ENCODE data around the gene U2AF2. TPM values are rescaled to one million over a fixed set of nuclear protein-coding genes. Genes with fewer than 3 reads are reported as not detected.

The U2AF2 gene
- total and polyA plus RNA-seq, 2 of the 4 experiments (the other 2 are of a cell fraction), result 120 to 260 TPM

Small RNA genes lying within 50 kb of the gene (microRNA-seq; reads per million reads assigned to microRNA genes)
- not detected for gene AC010525.2 (ENCODE audit: insufficient read depth, insufficient read length)

Small RNA genes lying within 50 kb of the gene (small RNA-seq; reads per million reads assigned to genes)
- 0 reads per million in 5 experiments for gene AC010525.2

Other genes starting within 250 kb of the U2AF2 start
- 69.5 and 74.4 TPM in 2 replicates for gene UBE2S, start 247.2 kb upstream of the U2AF2 start, total RNA-seq (2012; rRNA removed)
- gene UBE2S, start 247.2 kb upstream of the U2AF2 start, polyA plus RNA-seq (2012; rRNA removed), result 104 and 177 TPM in 2 replicates
- not detected in 2 replicates for gene SHISA7, start 211.7 kb upstream of the U2AF2 start, total RNA-seq (2012; rRNA removed)
- 0.03 TPM in 1 of 2 replicates, not detected in the other for gene SHISA7, start 211.7 kb upstream of the U2AF2 start, polyA plus RNA-seq (2012; rRNA removed)
- 46.7 and 56.1 TPM in 2 replicates for gene ISOC2, start 193.4 kb upstream of the U2AF2 start, total RNA-seq (2012; rRNA removed)
- 82.1 and 119 TPM in 2 replicates for gene ISOC2, start 193.4 kb upstream of the U2AF2 start, polyA plus RNA-seq (2012; rRNA removed)
- gene C19orf85, start 190.3 kb upstream of the U2AF2 start, total RNA-seq (2012; rRNA removed), result not detected in 2 replicates
- gene C19orf85, start 190.3 kb upstream of the U2AF2 start, polyA plus RNA-seq (2012; rRNA removed), result not detected in 2 replicates
- 0.18 and 0.28 TPM in 2 replicates for gene ZNF628, start 178.4 kb upstream of the U2AF2 start, total RNA-seq (2012; rRNA removed)
- gene ZNF628, start 178.4 kb upstream of the U2AF2 start, polyA plus RNA-seq (2012; rRNA removed), result 1.9 and 2.6 TPM in 2 replicates
- 4.3 and 7.2 TPM in 2 replicates for gene NAT14, start 169.8 kb upstream of the U2AF2 start, total RNA-seq (2012; rRNA removed)
- gene NAT14, start 169.8 kb upstream of the U2AF2 start, polyA plus RNA-seq (2012; rRNA removed), result 40.9 and 41.2 TPM in 2 replicates
- 1.4 and 1.7 TPM in 2 replicates for gene SSC5D, start 166.6 kb upstream of the U2AF2 start, total RNA-seq (2012; rRNA removed)
- gene SSC5D, start 166.6 kb upstream of the U2AF2 start, polyA plus RNA-seq (2012; rRNA removed), result 14.1 and 19.1 TPM in 2 replicates
- not detected in 2 replicates for gene SBK2, start 117.9 kb upstream of the U2AF2 start, total RNA-seq (2012; rRNA removed)
- gene SBK2, start 117.9 kb upstream of the U2AF2 start, polyA plus RNA-seq (2012; rRNA removed), result 0.30 and 0.48 TPM in 2 replicates
- 0.18 TPM in 1 of 2 replicates, not detected in the other for gene SBK3, start 109.5 kb upstream of the U2AF2 start, total RNA-seq (2012; rRNA removed)
- gene SBK3, start 109.5 kb upstream of the U2AF2 start, polyA plus RNA-seq (2012; rRNA removed), result 0.05 and 0.16 TPM in 2 replicates
- gene ZNF579, start 74.2 kb upstream of the U2AF2 start, total RNA-seq (2012; rRNA removed), result 0.54 and 0.83 TPM in 2 replicates
- gene ZNF579, start 74.2 kb upstream of the U2AF2 start, polyA plus RNA-seq (2012; rRNA removed), result 9.0 and 10.7 TPM in 2 replicates
- 0.83 and 1.3 TPM in 2 replicates for gene FIZ1, start 55.5 kb upstream of the U2AF2 start, total RNA-seq (2012; rRNA removed)
- gene FIZ1, start 55.5 kb upstream of the U2AF2 start, polyA plus RNA-seq (2012; rRNA removed), result 5.5 and 5.9 TPM in 2 replicates
- 2.3 and 2.8 TPM in 2 replicates for gene ZNF524, start 54.7 kb upstream of the U2AF2 start, total RNA-seq (2012; rRNA removed)
- 6.6 and 8.0 TPM in 2 replicates for gene ZNF524, start 54.7 kb upstream of the U2AF2 start, polyA plus RNA-seq (2012; rRNA removed)
- gene ZNF865, start 49.4 kb upstream of the U2AF2 start, total RNA-seq (2012; rRNA removed), result under 0.01 TPM in 2 replicates
- 4.6 and 6.3 TPM in 2 replicates for gene ZNF865, start 49.4 kb upstream of the U2AF2 start, polyA plus RNA-seq (2012; rRNA removed)
- 2.5 TPM in 2 replicates for gene ZNF784, start 30.5 kb upstream of the U2AF2 start, total RNA-seq (2012; rRNA removed)
- gene ZNF784, start 30.5 kb upstream of the U2AF2 start, polyA plus RNA-seq (2012; rRNA removed), result 3.7 and 4.1 TPM in 2 replicates
- 1.4 and 1.7 TPM in 2 replicates for gene ZNF580, start 14.0 kb upstream of the U2AF2 start, total RNA-seq (2012; rRNA removed)
- gene ZNF580, start 14.0 kb upstream of the U2AF2 start, polyA plus RNA-seq (2012; rRNA removed), result 36.9 and 44.4 TPM in 2 replicates
- gene ZNF581, start 11.4 kb upstream of the U2AF2 start, total RNA-seq (2012; rRNA removed), result 9.7 and 10.0 TPM in 2 replicates
- 21.9 and 24.5 TPM in 2 replicates for gene ZNF581, start 11.4 kb upstream of the U2AF2 start, polyA plus RNA-seq (2012; rRNA removed)
- 2.2 and 2.3 TPM in 2 replicates for gene CCDC106, start 6.8 kb upstream of the U2AF2 start, total RNA-seq (2012; rRNA removed)
- 13.6 and 15.0 TPM in 2 replicates for gene CCDC106, start 6.8 kb upstream of the U2AF2 start, polyA plus RNA-seq (2012; rRNA removed)
- gene EPN1, start 20.2 kb downstream of the U2AF2 start, total RNA-seq (2012; rRNA removed), result 19.0 and 21.9 TPM in 2 replicates
- 122 and 127 TPM in 2 replicates for gene EPN1, start 20.2 kb downstream of the U2AF2 start, polyA plus RNA-seq (2012; rRNA removed)
- not detected in 2 replicates for gene NLRP9, start 83.4 kb downstream of the U2AF2 start, total RNA-seq (2012; rRNA removed)
- not detected in 2 replicates for gene NLRP9, start 83.4 kb downstream of the U2AF2 start, polyA plus RNA-seq (2012; rRNA removed)
- gene RFPL4A, start 104.1 kb downstream of the U2AF2 start, total RNA-seq (2012; rRNA removed), result not detected in 2 replicates
- 0.07 TPM in 1 of 2 replicates, not detected in the other for gene RFPL4A, start 104.1 kb downstream of the U2AF2 start, polyA plus RNA-seq (2012; rRNA removed)
- not detected in 2 replicates for gene RFPL4AL1, start 114.1 kb downstream of the U2AF2 start, total RNA-seq (2012; rRNA removed)
- gene RFPL4AL1, start 114.1 kb downstream of the U2AF2 start, polyA plus RNA-seq (2012; rRNA removed), result not detected in 2 replicates
- gene NLRP11, start 177.0 kb downstream of the U2AF2 start, total RNA-seq (2012; rRNA removed), result not detected in 2 replicates
- gene NLRP11, start 177.0 kb downstream of the U2AF2 start, polyA plus RNA-seq (2012; rRNA removed), result not detected in 2 replicates
- not detected in 2 replicates for gene NLRP4, start 181.5 kb downstream of the U2AF2 start, total RNA-seq (2012; rRNA removed)
- not detected in 2 replicates for gene NLRP4, start 181.5 kb downstream of the U2AF2 start, polyA plus RNA-seq (2012; rRNA removed)